Kidney (tissue), 14 donors: Measurements from ENCODE around the gene SP4. TPM values are rescaled to one million over a fixed set of nuclear protein-coding genes. Genes with fewer than 3 reads are reported as not detected.
A peak's percentile ranks its signal among the peaks of the same experiment; 100 is the strongest.

Source experiments
- DNase-seq, 5 donors: peaks; one replicate each; pipeline ENCODE4 v3.0.0-alpha.2; 2013 to 2020
- FAIRE-seq: peaks from 2 replicates; lab custom pipeline; 2012; peaks lifted over from hg19 to GRCh38; lab: Jason Lieb, UNC
- H3K27ac ChIP-seq, 2 donors: one replicate each; pipeline ENCODE4 v1.7.0; 2013; ENCODE audit warnings: low read depth in 2 of 2, low read length in 2 of 2, inconsistent platforms in 1 of 2
- H3K27me3 ChIP-seq: one replicate; pipeline ENCODE4 v1.7.1; 2013; ENCODE audit warnings: low read length, inconsistent platforms; ENCODE audit not compliant: control insufficient read depth, insufficient read depth
- H3K36me3 ChIP-seq, 3 donors: one replicate each; pipeline versions ENCODE4 v1.7.0 to v1.7.1; 2013; ENCODE audit warnings: low read length in 3 of 3, control low read depth in 1 of 3, inconsistent platforms in 1 of 3; ENCODE audit not compliant: insufficient read depth in 3 of 3, control insufficient read depth in 2 of 3
- H3K4me1 ChIP-seq, 3 donors: one replicate each; pipeline versions ENCODE4 v1.7.0 to v1.7.1; 2013; ENCODE audit warnings: low read length in 3 of 3, inconsistent platforms in 1 of 3, low read depth in 1 of 3; ENCODE audit not compliant: control insufficient read depth in 2 of 3, insufficient read depth in 2 of 3
- H3K4me3 ChIP-seq, 3 donors: one replicate each; pipeline versions ENCODE4 v1.7.0 to v1.8.1; 2013; ENCODE audit warnings: low read length in 3 of 3, control low read depth in 1 of 3, inconsistent platforms in 1 of 3
- H3K9ac ChIP-seq, 3 donors: one replicate each; pipeline versions ENCODE4 v1.7.0 to v1.7.1; 2013; ENCODE audit warnings: low read length in 3 of 3, control low read depth in 1 of 3, inconsistent platforms in 1 of 3
- H3K9me3 ChIP-seq, 3 donors: one replicate each; pipeline versions ENCODE4 v1.7.0 to v1.7.1; 2013; ENCODE audit warnings: low read length in 3 of 3, control low read depth in 1 of 3, inconsistent platforms in 1 of 3; ENCODE audit not compliant: control insufficient read depth in 2 of 3, insufficient read depth in 1 of 3
- intact Hi-C: fragments of 100-400 bp; cut with DNase I; formaldehyde crosslinking; loops from one replicate; pipeline ENCODE4 v1.11.1; 2022
- polyA plus RNA-seq: library from polyadenylated mRNA; stranded (reverse); fragments of 350-450 nt; fragmentation: Illumina TruSeq; extraction: RNeasy Lipid Tissue Mini Kit (QIAGEN cat#74804); gene quantifications from one replicate; pipeline ENCODE4 v1.2.3, GENCODE V29; 2014; ENCODE audit warnings: low read depth, low replicate concordance; ENCODE audit not compliant: insufficient read depth
- total RNA-seq: library from RNA; stranded (reverse); fragmentation: NEBNext Ultra II Directional; extraction: Animal tissue kit (Norgen Biotek cat#: 25700); gene quantifications from one replicate; pipeline ENCODE4 v1.2.1, GENCODE V29; 2021
- TF ChIP-seq, protein P1 (sequence below): IDR thresholded peaks from 3 replicates; pipeline ENCODE4 v1.5.1; 2012; ENCODE audit warnings: mild to moderate bottlenecking, moderate library complexity, borderline replicate concordance; ENCODE audit not compliant: insufficient read depth; ENCODE audit errors: extremely low read depth
- donor health status: control.
- donor health status: control.
- donor health status: control.
- donor health status: control.
- donor health status: control.
- donor health status: DM: yes; HTN: yes; CAD: no.
- donor health status: Normal renal cell carcinoma (clear cell type).

Gene SP4
- total and polyA plus RNA-seq, 2 donors from 2014 or later: 1.2 to 11.2 TPM

DNA sequence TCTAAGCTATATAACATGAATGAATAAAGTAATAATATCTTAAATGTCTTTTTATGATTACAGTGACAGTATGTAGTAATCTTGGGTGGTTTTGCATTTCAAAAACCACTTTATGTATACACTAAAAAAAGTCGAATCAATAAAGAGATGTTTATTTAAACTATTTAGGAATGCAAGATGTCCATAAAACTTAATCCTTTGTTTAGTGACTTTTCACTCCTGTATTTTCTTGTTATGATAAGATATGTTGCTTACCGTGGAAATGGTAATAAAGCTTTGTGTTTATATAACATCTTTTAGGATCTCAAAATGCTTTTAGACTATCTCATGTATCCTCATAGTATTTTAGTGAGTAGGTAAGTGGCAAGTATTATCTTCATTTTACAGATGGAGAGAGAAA, 48.5 kb downstream of the SP4 start:
- DNase-seq: no peak
- Histone ChIP-seq H3K27ac (no peak overlapping the region), H3K9ac (no peak overlapping the region), H3K36me3 (no peaks in the 10 kb centered on the region), H3K9me3 (no peaks in the 10 kb centered on the region), H3K4me3 (no peak overlapping the region), H3K27me3 (no peaks in the 10 kb centered on the region), H3K4me1 (no peaks in the 10 kb centered on the region)
- FAIRE-seq: peak; percentile 29
- TF ChIP-seq, protein P1, sequence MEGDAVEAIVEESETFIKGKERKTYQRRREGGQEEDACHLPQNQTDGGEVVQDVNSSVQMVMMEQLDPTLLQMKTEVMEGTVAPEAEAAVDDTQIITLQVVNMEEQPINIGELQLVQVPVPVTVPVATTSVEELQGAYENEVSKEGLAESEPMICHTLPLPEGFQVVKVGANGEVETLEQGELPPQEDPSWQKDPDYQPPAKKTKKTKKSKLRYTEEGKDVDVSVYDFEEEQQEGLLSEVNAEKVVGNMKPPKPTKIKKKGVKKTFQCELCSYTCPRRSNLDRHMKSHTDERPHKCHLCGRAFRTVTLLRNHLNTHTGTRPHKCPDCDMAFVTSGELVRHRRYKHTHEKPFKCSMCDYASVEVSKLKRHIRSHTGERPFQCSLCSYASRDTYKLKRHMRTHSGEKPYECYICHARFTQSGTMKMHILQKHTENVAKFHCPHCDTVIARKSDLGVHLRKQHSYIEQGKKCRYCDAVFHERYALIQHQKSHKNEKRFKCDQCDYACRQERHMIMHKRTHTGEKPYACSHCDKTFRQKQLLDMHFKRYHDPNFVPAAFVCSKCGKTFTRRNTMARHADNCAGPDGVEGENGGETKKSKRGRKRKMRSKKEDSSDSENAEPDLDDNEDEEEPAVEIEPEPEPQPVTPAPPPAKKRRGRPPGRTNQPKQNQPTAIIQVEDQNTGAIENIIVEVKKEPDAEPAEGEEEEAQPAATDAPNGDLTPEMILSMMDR: no peak
- intact Hi-C loops: no loop called here

DNA sequence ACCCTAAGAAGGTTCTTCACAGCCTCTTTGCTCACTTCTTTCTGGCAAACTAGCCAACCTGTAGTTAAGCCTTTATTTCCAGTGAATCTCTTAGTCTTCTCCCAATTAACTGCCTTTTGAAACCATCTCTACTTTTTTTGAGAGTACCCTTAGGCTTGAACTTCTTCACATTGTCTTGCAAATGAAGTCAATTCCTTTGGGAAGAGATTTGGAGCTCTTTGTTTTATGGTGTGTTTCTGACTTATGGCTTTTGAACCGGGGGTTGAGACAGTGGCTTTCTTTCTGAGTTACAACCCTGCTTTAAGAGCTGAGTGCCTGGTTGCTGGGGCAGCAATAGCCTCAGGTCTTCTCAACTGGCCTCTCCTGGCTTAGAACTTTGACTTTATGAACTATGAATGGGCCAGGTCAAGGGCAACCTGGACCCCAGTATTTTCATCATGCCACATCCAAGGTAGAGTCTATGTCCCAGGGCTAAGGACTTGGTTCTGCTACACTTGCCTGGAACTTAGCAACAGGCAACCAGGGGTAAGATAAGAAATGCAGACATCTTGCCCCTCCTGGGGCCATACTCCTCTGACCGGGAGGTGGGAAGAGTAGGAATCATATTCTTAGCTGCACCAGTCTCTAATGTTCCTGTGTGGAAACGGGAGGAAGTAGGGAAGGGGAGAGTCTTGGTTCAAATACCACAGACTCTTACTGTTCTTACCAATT, 53.0 kb downstream of the SP4 start:
- FAIRE-seq: no peak
- Histone ChIP-seq H3K27me3 (no peaks in the 10 kb centered on the region), H3K9me3 (no peaks in the 10 kb centered on the region), H3K36me3 (peaks cover 0 to 4% (median 0%) of the 10 kb centered on the region in 3 donors), H3K4me1 (no peaks in the 10 kb centered on the region), H3K4me3 (no peak overlapping the region), H3K27ac (no peak overlapping the region), H3K9ac (no peak overlapping the region)
- intact Hi-C loops: no loop called here
- TF ChIP-seq, protein P1: no peak
- DNase-seq: no peak

DNA sequence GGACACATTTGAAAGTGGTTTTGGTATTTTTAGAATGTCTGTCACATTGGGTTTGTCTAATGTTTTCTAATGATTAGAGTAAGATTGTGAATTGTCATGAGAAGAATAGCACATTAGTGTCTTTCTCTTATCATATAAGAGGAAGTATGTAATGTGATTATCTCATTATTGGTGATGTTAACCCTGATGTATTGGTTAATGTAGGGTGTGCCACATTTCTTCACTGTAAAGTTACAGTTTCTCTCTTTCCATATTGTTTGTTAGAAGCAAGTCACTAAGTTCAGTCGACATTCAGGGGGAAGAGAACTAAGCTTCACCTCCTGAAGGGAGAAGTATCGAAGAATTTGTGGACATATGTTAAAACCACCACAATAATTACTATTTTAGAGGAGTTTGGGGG, 58.6 kb downstream of the SP4 start:
- Histone ChIP-seq H3K9me3 (no peaks in the 10 kb centered on the region), H3K27ac (no peak overlapping the region), H3K9ac (no peak overlapping the region), H3K4me3 (no peak overlapping the region), H3K4me1 (no peaks in the 10 kb centered on the region), H3K36me3 (peaks cover 0 to 6% (median 0%) of the 10 kb centered on the region in 3 donors), H3K27me3 (no peaks in the 10 kb centered on the region)
- intact Hi-C loops: no loop called here
- no peak for DNase-seq
- FAIRE-seq: no peak
- TF ChIP-seq, protein P1: no peak
